A673 (cell line): ENCODE results near the gene RNF7.

Experiments
- CTCF ChIP-seq: fragments of 300-800, 200-600 bp; sonication (generic); conservative IDR thresholded peaks from 2 replicates; pipeline ENCODE4 v1.5.1; 2017; ENCODE audit warnings: low read depth, mild to moderate bottlenecking, antibody characterized with exemption, low read length, moderate library complexity, mixed read lengths
- EZH2 ChIP-seq: fragments of 200-600 bp; sonication (generic); IDR thresholded peaks from 2 replicates; pipeline ENCODE4 v1.6.1; 2017; ENCODE audit warnings: borderline replicate concordance, low read depth, mild to moderate bottlenecking, mixed read lengths, antibody characterized with exemption, low read length; ENCODE audit not compliant: poor library complexity, severe bottlenecking

GRCh38 chr3:141792495-141792894 lies 54.4 kb downstream of the RNF7 start:
- TF ChIP-seq CTCF = no peak
- no peak for TF ChIP-seq EZH2
